ENCODE data around the gene ANKRD9. TPM values are rescaled to one million over a fixed set of nuclear protein-coding genes. Genes with fewer than 3 reads are reported as not detected.

Gene ANKRD9
- total RNA-seq, 6 donors from 2014 or later, result 21.0 to 99.9 (median 47.6) TPM

GRCh38 chr14:102490456-102490855, 19.1 kb downstream of the ANKRD9 start:
- Histone ChIP-seq H3K36me3 (no peaks in the 10 kb centered on the region), H3K9me3 (no peaks in the 10 kb centered on the region), H3K27me3 (no peaks in the 10 kb centered on the region), H3K4me3 (no peak overlapping the region), H3K4me1 (peaks cover 0 to 9% (median 3%) of the 10 kb centered on the region in 4 donors), H3K27ac (no peak overlapping the region)
- no peak for TF ChIP-seq EP300 (IDR thresholded peaks at IDR 0.05)
- no peak for TF ChIP-seq POLR2AphosphoS5 (IDR thresholded peaks at IDR 0.05)
- no peak for TF ChIP-seq CTCF (IDR thresholded peaks at IDR 0.05)
- no peak for TF ChIP-seq POLR2A (IDR thresholded peaks at IDR 0.05)
- 89 to 93% methylated on average over 18 of the region's 18 CpGs for WGBS, 2 donors
- DNase-seq (peak in 1 of 2 donors; percentile 57), ATAC-seq (ENCODE audit: low FRiP score in 2 of 2) (no peak)

GRCh38 chr14:102487204-102487577, 22.4 kb downstream of the ANKRD9 start:
- Histone ChIP-seq H3K4me3 (no peak overlapping the region), H3K27ac (no peak overlapping the region), H3K9me3 (no peaks in the 10 kb centered on the region), H3K4me1 (peaks cover 0 to 9% (median 3%) of the 10 kb centered on the region in 4 donors), H3K27me3 (no peaks in the 10 kb centered on the region), H3K36me3 (no peaks in the 10 kb centered on the region)
- WGBS, 2 donors, result 86% methylated on average over 7 of the region's 7 CpGs
- TF ChIP-seq POLR2A (IDR thresholded peaks at IDR 0.05), result no peak
- TF ChIP-seq CTCF (IDR thresholded peaks at IDR 0.05), result no peak
- TF ChIP-seq POLR2AphosphoS5 (IDR thresholded peaks at IDR 0.05), result no peak
- no peak for TF ChIP-seq EP300 (IDR thresholded peaks at IDR 0.05)
- DNase-seq (no peak), ATAC-seq (ENCODE audit: low FRiP score in 2 of 2) (peak in 1 of 2 donors; percentile 8)

DNA sequence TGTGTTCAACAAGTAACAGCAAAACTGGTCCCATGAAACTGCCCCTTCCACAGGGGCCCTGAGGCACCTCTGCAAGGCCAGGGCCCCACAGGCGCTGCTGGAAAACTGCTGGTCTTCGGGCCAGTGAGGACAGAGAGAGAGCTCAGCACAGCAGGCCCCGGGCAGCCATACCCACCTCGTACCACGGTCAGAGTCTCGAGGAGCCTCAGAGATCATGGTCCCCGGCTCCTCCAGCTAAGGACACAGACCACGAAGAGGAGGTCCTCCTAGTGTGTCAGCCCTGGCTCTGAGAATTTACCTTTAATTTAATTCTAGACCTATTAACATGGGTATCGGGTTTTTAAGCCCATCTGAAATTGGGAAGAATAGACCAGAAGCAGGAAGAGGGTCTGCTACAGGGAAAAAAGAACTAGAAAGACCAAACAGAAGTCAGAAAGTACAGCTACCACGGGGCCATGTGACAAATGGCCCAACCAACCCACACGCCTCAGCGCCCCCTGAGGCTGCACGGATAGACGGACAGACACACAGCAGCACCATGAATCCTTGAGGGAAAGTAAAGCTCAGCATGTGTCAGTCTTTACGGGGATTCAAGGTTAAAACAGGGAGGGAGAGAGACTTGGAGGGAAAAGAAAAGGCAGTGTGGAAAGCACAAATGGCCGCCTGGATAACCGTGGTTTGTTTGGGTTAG, 22.9 kb downstream of the ANKRD9 start:
- H3K36me3 ChIP-seq, result no peaks in the 10 kb centered on the region
- ATAC-seq (ENCODE audit: low FRiP score in 2 of 2) (no peak), DNase-seq (no peak)
- WGBS, 2 donors, result 82 to 86% methylated on average over 12 to 17 of the region's 17 CpGs
- H3K27me3 ChIP-seq, result no peaks in the 10 kb centered on the region
- no peak overlapping the region for H3K4me3 ChIP-seq
- TF ChIP-seq EP300 (IDR thresholded peaks at IDR 0.05), result no peak
- no peak for TF ChIP-seq POLR2AphosphoS5 (IDR thresholded peaks at IDR 0.05)
- no peak for TF ChIP-seq POLR2A (IDR thresholded peaks at IDR 0.05)
- TF ChIP-seq CTCF (IDR thresholded peaks at IDR 0.05), result no peak
- H3K27ac ChIP-seq, result peak overlapping the region in 2 of 4 donors; percentile 25 to 34
- H3K4me1 ChIP-seq, result peaks cover 0 to 9% (median 3%) of the 10 kb centered on the region in 4 donors
- H3K9me3 ChIP-seq, result no peaks in the 10 kb centered on the region

- WGBS, 2 donors, result 75 to 84% methylated on average over 5 to 11 of the region's 11 CpGs
- Histone ChIP-seq H3K27me3 (no peaks in the 10 kb centered on the region), H3K4me3 (no peak overlapping the region), H3K27ac (peak overlapping the region in 1 of 4 donors; percentile 25), H3K9me3 (no peaks in the 10 kb centered on the region), H3K4me1 (peaks cover 0 to 9% (median 3%) of the 10 kb centered on the region in 4 donors), H3K36me3 (no peaks in the 10 kb centered on the region)
- DNase-seq, result peak in 1 of 2 donors; percentile 51
- no peak for ATAC-seq (ENCODE audit: low FRiP score in 2 of 2)
- TF ChIP-seq POLR2A (IDR thresholded peaks at IDR 0.05), result no peak
- TF ChIP-seq POLR2AphosphoS5 (IDR thresholded peaks at IDR 0.05), result no peak
- TF ChIP-seq EP300 (IDR thresholded peaks at IDR 0.05), result no peak
- TF ChIP-seq CTCF (IDR thresholded peaks at IDR 0.05), result no peak
Observed at GRCh38 chr14:102485693-102486512, 23.7 kb downstream of the ANKRD9 start.

All from upper lobe of left lung (tissue), 6 donors.